Natural killer cell treated with Interleukin-12 subunit alpha and Interleukin-12 subunit beta and Interleukin-15 and Interleukin-18, amount 100 ng/mL, for 72 hours (primary cell): ENCODE data around the gene LIG1. TPM values are rescaled to one million over a fixed set of nuclear protein-coding genes. Genes with fewer than 3 reads are reported as not detected.

Experiments
- ATAC-seq, 2 donors: fragments of 150-1000 bp; cut with Tn5 transposase in 1 of 2; sonication (Bioruptor Pico), chemical (Tn5 transposase) in 1 of 2; 2 replicates each; pipeline ENCODE4 v1.10.0; 2021
- DNase-seq: peaks from one replicate; pipeline ENCODE4 v3.0.0; 2022; ENCODE audit warnings: low spot score
- H3K27ac Mint-ChIP-seq, 2 donors: 1 replicate in 1 of 2; 2 replicates in 1 of 2; pipeline ENCODE4 v1.8.0; 2022; ENCODE audit warnings: mixed read lengths in 2 of 2, mild to moderate bottlenecking in 1 of 2, moderate library complexity in 1 of 2
- H3K27me3 Mint-ChIP-seq, 2 donors: 1 replicate in 1 of 2; 2 replicates in 1 of 2; pipeline ENCODE4 v1.8.0; 2022; ENCODE audit warnings: mixed read lengths in 2 of 2
- H3K36me3 Mint-ChIP-seq: one replicate; pipeline ENCODE4 v1.8.0; 2022; ENCODE audit warnings: mixed read lengths
- H3K4me1 Mint-ChIP-seq, 2 donors: 1 replicate in 1 of 2; 2 replicates in 1 of 2; pipeline ENCODE4 v1.8.0; 2022; ENCODE audit warnings: low read depth in 2 of 2, mixed read lengths in 2 of 2, mild to moderate bottlenecking in 1 of 2
- H3K4me3 Mint-ChIP-seq: one replicate; pipeline ENCODE4 v1.8.0; 2022; ENCODE audit warnings: mixed read lengths
- H3K9me3 Mint-ChIP-seq: 2 replicates; pipeline ENCODE4 v1.8.0; 2022; ENCODE audit warnings: mixed read lengths
- total RNA-seq, 2 donors: library from RNA; stranded (reverse); gene quantifications; one replicate each; pipeline ENCODE4 v1.2.3, GENCODE V29; 2022

Gene LIG1
- 100 to 1,000 TPM in 1 of 2 donors, 10 to 100 TPM in 1; 65.8 to 172 TPM for total RNA-seq

DNA sequence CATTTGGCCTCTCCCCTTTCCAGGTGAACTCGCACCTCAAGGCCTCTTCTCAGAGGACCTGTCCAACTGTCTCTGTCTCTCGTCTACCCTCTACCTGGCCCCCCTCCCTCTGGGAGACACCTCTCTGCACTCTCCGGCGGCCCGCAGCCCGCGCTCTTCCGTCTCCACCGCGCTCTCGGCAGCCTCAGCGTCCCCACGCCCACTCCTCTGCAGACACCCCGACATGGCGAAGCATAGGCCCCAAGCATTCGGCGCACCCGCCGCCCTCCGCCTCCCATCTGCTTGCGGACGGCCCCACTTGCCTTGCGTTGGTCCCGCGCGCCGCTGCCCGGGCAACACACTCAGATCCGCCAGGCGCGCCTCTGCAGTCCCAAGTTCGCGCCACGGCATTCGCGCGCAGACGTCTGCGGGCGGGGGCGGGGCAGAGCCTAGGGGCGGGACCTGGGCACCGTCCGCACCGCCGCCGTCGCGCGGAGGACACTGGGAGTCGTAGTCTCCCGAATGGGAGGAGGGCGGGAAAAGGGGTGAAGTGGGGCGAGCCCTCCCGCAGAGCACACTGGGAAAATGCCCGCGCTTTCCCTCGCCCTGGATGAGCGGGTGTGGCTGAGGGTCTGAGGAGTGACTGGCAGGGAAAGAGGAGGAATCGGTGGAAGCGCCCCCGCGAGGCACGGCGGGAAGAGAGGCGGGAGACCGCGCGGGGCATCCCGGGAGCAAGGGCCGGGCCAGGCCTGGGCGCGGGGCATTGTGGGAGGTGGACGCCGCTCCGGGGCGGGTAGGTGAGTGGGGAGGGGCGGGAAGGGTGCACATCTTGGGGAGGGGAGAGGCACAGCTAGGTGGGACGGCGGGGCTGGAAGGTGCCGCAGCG, at the start of gene LIG1, which contains the start of gene ZSWIM9:
LIG1 (minus strand) TSS at position 406 of the 865 bp plus-strand sequence. CDS start 4,778 bp downstream, outside the sequence.
ZSWIM9 (plus strand) TSS at position 742 of the 865 bp plus-strand sequence. CDS start 1,123 bp downstream, outside the sequence.
- peak within 1 kb of the TSS; percentile 97 for H3K4me3 Mint-ChIP-seq
- peaks cover 12% of the 10 kb centered on the region for H3K36me3 Mint-ChIP-seq
- H3K27me3 Mint-ChIP-seq = no peaks in the 10 kb centered on the region
- DNase-seq = peak; percentile 93
- H3K4me1 Mint-ChIP-seq = peaks cover 21 to 23% of the 10 kb centered on the region in 2 donors
- peak within 1 kb of the TSS; percentile 96 to 97 for H3K27ac Mint-ChIP-seq
- peak; percentile 95 for ATAC-seq
- H3K9me3 Mint-ChIP-seq = no peaks in the 10 kb centered on the region

DNA sequence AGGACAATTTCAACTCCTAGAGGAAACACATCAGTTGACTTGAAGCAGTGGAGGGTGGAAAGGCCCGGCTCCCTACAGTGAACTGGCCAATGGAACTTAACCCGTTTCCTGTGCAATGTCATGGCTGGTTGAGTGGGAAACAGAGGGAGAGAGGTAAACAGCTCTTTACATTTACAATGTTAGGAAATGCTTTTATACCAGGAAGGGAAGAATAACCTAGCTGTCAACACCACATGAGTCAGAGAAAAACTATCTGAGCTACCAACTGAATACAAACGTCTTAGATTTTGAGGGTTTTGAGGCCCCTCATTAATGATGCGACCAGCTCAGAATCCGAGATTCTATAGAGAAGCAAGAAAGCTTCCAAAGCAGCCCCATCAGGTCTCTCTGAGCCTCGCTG, 48.9 kb upstream of the LIG1 start:
- Mint-ChIP-seq H3K36me3 (peaks cover 21% of the 10 kb centered on the region), H3K27me3 (no peaks in the 10 kb centered on the region), H3K4me1 (peaks cover 2 to 4% of the 10 kb centered on the region in 2 donors), H3K27ac (peak overlapping the region in 1 of 2 donors; percentile 25), H3K4me3 (no peak overlapping the region), H3K9me3 (no peaks in the 10 kb centered on the region)
- DNase-seq (no peak), ATAC-seq (no peak)

DNA sequence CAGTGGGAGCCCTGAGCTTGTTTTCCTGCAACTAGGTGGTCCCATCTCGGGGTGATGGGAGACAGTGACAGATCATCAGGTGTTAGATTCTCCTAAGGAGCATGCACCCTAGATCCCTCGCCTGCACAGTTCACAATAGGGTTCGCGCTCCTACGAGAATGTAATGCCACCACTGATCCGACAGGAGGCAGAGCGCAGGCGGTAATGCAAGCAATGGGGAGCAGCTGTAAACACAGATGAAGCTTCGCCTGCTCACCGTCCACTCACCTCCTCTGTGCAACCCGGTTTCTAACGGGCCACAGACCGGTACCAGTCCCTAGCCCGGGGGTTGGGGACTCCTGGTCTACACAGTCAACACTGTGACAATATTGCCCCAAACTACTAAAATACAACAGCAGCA, 46.8 kb upstream of the LIG1 start:
- Mint-ChIP-seq H3K9me3 (no peaks in the 10 kb centered on the region), H3K27me3 (no peaks in the 10 kb centered on the region), H3K4me3 (no peak overlapping the region), H3K36me3 (peaks cover 30% of the 10 kb centered on the region), H3K27ac (no peak overlapping the region), H3K4me1 (peaks cover 6 to 11% of the 10 kb centered on the region in 2 donors)
- DNase-seq (no peak), ATAC-seq (no peak)

- Mint-ChIP-seq H3K27me3 (no peaks in the 10 kb centered on the region), H3K4me3 (no peak overlapping the region), H3K27ac (no peak overlapping the region), H3K9me3 (no peaks in the 10 kb centered on the region), H3K4me1 (peaks cover 12 to 15% of the 10 kb centered on the region in 2 donors), H3K36me3 (peaks cover 30% of the 10 kb centered on the region)
- DNase-seq (no peak), ATAC-seq (no peak)
These were observed 43.8 kb upstream of the LIG1 start for GRCh38 chr19:48213959-48214358.

DNA sequence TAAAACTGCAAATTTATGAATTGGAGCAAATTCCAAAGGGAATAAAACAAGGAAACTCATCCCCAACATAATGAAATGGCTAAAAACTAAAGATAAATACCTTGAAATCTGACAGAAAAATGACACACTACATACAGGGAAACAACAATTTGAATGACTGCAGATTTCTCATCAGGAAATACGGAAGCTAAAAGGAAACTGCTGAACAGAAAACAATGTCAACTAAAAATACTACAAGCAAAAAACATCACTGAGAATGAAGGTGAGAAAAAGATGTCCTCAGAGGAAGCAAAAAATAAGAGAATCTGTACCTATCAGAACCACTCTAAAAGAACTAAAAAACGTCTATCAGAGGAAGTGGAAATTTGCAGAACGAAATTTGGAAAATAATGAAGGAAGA, 39.9 kb upstream of the LIG1 start:
- peaks cover 15 to 22% of the 10 kb centered on the region in 2 donors for H3K4me1 Mint-ChIP-seq
- H3K36me3 Mint-ChIP-seq = peaks cover 23% of the 10 kb centered on the region

DNA sequence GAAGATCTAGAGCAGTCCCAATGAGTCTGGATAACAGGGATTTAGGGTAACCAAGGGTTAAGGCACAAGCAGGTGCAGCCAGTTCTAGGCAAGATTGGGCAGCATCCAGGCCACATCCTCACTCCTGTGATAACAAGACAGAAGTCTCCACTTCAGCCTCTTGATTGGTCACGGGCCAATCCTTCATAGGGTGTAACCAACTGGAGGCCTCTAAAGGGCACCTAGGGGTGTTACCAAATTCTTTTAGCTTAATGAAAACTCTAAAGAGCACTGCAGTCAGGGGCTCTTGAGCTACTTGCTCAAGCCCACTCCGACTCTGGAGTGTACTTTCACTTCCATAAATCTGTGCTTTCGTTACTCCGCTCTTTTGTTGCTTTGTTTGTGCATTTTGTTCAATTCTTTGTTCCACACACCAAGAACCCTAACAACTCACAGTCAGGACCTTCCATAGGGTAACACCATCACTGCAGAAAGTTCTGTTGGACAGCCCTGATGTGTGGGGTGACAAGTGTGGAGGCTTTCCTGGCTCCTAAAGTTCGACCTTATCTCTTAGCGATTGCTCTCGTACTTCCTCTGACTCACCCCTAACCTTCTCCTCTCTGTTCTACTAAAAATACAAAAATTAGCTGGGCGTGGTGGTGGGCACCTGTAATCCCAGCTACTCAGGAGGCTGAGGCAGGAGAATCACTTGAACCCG, 36.4 kb upstream of the LIG1 start:
- H3K4me1 Mint-ChIP-seq = peaks cover 11 to 15% of the 10 kb centered on the region in 2 donors
- H3K27ac Mint-ChIP-seq = peak overlapping the region in 1 of 2 donors; percentile 58
- peak overlapping the region; percentile 39 for H3K4me3 Mint-ChIP-seq
- H3K9me3 Mint-ChIP-seq = no peaks in the 10 kb centered on the region
- H3K27me3 Mint-ChIP-seq = no peaks in the 10 kb centered on the region
- ATAC-seq (no peak), DNase-seq (no peak)
- H3K36me3 Mint-ChIP-seq = peaks cover 6% of the 10 kb centered on the region

More for the DNA sequence above, 39.9 kb upstream of the LIG1 start:
- no peak for DNase-seq
- ATAC-seq = no peak
- no peaks in the 10 kb centered on the region for H3K9me3 Mint-ChIP-seq
- peak overlapping the region in 1 of 2 donors; percentile 78 for H3K27ac Mint-ChIP-seq
- no peak overlapping the region for H3K4me3 Mint-ChIP-seq
- H3K27me3 Mint-ChIP-seq = no peaks in the 10 kb centered on the region

DNA sequence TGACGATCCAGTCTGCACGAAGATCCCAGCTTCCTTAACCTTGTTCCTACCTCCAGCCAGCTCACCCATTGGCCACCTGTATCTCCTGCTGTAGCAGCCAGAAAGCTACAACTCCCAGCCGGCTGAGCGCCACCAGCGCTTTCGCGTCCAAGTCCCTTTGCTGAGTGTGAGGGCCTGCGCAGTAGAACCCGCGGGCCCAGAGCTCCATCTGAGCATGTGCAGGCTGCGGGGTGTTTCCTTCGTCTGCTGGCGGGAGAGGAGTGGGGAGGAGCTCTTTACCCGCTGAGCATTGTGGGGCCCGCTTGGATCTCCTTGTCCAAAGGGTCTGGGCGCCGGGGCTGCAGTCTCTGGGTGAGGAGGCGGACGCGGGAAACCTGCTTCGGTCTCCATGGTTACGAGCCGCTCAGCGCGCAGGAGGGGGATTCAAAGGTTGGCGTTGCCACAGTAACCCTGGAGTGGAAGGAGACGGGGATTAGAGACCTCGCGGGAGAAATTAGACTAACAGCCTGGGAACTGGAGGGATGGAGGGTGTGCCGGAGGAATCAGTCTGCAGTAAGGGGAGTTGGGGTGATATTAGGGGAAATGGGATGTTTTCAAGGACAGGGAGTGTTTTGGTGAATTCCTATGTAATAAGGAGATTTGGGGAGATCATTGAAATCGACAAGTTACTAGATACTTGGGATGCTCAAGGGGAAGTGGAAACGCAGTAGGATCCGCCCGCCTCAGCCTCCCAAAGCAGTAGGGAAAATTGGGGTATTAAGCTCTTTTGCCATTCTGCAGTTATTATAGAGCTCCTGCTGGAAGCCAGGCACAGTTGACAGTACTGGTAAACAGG, 33.9 kb upstream of the LIG1 start:
- ATAC-seq (peak; percentile 100), DNase-seq (peak; percentile 95)
- Mint-ChIP-seq H3K27me3 (no peaks in the 10 kb centered on the region), H3K36me3 (no peaks in the 10 kb centered on the region), H3K4me1 (peaks cover 9 to 10% of the 10 kb centered on the region in 2 donors), H3K27ac (no peak overlapping the region), H3K9me3 (no peaks in the 10 kb centered on the region), H3K4me3 (no peak overlapping the region)

DNA sequence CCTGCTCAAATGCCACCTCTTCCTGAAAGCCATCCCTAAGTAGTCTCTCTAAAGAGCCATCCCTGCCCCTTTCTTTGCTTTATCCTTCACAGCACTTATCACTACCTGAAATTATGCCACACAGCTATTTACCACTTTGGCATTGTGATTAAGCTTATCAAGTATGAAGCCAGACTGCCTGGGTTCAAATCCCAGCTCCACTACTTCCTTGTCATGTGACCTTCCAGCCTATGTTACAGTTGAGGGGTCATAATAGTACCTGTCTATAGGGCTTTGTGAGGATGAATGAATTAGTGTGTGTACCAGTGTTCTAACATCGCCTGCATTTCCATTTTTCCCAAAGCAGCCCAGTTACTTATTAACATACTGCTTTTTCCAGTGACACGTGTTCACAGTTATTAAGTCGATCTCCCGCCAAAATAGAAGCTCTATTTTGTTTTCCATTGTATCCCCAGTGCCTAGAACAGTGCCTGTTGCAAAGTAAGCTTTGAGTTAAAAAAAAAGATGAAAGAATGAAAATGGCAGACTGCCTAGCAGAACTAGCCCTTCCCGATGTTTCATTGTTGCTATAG, 33.2 kb upstream of the LIG1 start:
- H3K4me3 Mint-ChIP-seq = no peak overlapping the region
- no peaks in the 10 kb centered on the region for H3K36me3 Mint-ChIP-seq
- ATAC-seq (no peak), DNase-seq (no peak)
- no peaks in the 10 kb centered on the region for H3K9me3 Mint-ChIP-seq
- no peak overlapping the region for H3K27ac Mint-ChIP-seq
- no peaks in the 10 kb centered on the region for H3K27me3 Mint-ChIP-seq
- H3K4me1 Mint-ChIP-seq = peaks cover 9 to 10% of the 10 kb centered on the region in 2 donors

GRCh38 chr19:48196933-48197665, 27.0 kb upstream of the LIG1 start:
- Mint-ChIP-seq H3K4me1 (peaks cover 12 to 23% of the 10 kb centered on the region in 2 donors), H3K4me3 (peak overlapping the region; percentile 26), H3K36me3 (no peaks in the 10 kb centered on the region), H3K9me3 (no peaks in the 10 kb centered on the region), H3K27me3 (peaks cover 0 to 4% of the 10 kb centered on the region in 2 donors), H3K27ac (no peak overlapping the region)
- ATAC-seq (no peak), DNase-seq (peak; percentile 41)

- Mint-ChIP-seq H3K36me3 (no peaks in the 10 kb centered on the region), H3K9me3 (no peaks in the 10 kb centered on the region), H3K27ac (no peak overlapping the region), H3K4me3 (no peak overlapping the region), H3K27me3 (peaks cover 0 to 4% of the 10 kb centered on the region in 2 donors), H3K4me1 (peaks cover 12 to 20% of the 10 kb centered on the region in 2 donors)
- ATAC-seq (peak; percentile 21 to 45), DNase-seq (peak; percentile 56)
These were observed 26.2 kb upstream of the LIG1 start for GRCh38 chr19:48196321-48196763.

- H3K27me3 Mint-ChIP-seq = peaks cover 0 to 4% of the 10 kb centered on the region in 2 donors
- H3K27ac Mint-ChIP-seq = no peak overlapping the region
- H3K4me3 Mint-ChIP-seq = no peak overlapping the region
- no peaks in the 10 kb centered on the region for H3K9me3 Mint-ChIP-seq
- DNase-seq (peak; percentile 59), ATAC-seq (no peak)
- no peaks in the 10 kb centered on the region for H3K36me3 Mint-ChIP-seq
- peaks cover 12 to 22% of the 10 kb centered on the region in 2 donors for H3K4me1 Mint-ChIP-seq
These were observed 25.0 kb upstream of the LIG1 start for GRCh38 chr19:48194844-48195830.
